ENCODE data around the gene PERM1. TPM values are rescaled to one million over a fixed set of nuclear protein-coding genes. Genes with fewer than 3 reads are reported as not detected.

PERM1 gene
- total and polyA plus RNA-seq, 2 donors (not counting 1 experiment from before 2014, with no cell fraction given): 0.03 to 0.17 TPM

DNA sequence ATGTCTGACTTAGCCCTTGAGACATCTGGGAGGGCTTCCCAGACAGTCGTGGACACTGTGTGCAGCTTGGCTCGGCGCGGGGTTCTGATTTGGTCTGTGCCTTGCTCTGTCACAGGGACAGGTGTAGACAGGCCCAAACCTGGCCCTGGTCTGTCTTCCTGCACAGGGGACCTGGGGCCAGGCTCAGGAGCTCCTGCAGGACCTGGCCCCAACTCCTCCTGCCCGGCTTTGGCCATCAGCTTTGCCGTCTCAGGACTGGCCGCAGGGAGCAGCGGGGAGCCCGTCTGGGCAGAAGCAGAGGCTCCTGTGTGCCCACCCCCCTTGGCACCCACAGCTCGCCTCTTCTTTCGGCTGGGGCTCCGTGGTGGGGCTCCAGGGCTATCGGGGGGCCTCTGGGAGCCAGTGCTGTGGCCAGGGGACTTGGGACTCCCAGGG is 1.7 kb downstream of the PERM1 start:
- H3K4me2 ChIP-seq (ENCODE audit: extremely low read depth, insufficient read depth, low read length): no peak overlapping the region
- TF ChIP-seq, protein P1, sequence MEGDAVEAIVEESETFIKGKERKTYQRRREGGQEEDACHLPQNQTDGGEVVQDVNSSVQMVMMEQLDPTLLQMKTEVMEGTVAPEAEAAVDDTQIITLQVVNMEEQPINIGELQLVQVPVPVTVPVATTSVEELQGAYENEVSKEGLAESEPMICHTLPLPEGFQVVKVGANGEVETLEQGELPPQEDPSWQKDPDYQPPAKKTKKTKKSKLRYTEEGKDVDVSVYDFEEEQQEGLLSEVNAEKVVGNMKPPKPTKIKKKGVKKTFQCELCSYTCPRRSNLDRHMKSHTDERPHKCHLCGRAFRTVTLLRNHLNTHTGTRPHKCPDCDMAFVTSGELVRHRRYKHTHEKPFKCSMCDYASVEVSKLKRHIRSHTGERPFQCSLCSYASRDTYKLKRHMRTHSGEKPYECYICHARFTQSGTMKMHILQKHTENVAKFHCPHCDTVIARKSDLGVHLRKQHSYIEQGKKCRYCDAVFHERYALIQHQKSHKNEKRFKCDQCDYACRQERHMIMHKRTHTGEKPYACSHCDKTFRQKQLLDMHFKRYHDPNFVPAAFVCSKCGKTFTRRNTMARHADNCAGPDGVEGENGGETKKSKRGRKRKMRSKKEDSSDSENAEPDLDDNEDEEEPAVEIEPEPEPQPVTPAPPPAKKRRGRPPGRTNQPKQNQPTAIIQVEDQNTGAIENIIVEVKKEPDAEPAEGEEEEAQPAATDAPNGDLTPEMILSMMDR (conservative IDR thresholded peaks at IDR 0.05 in 1 of 2, IDR thresholded peaks at IDR 0.05 in 1 of 2; ENCODE audit: low read depth in 1 of 2, low read length in 2 of 2): no peak
- no peak for TF ChIP-seq EZH2 (IDR thresholded peaks at IDR 0.05; ENCODE audit: low read length, missing control alignments)
- no peak overlapping the region for H3K9ac ChIP-seq (ENCODE audit: insufficient read depth, low read length)
- H3K9me3 ChIP-seq (ENCODE audit: control insufficient read depth, insufficient read depth, low read depth, low read length): no peaks in the 10 kb centered on the region
- DNase-seq (ENCODE audit: low read depth in 2 of 2): no peak
- H3K27ac ChIP-seq (ENCODE audit: insufficient read depth, low read length): no peak overlapping the region
- no peaks in the 10 kb centered on the region for H3K36me3 ChIP-seq (ENCODE audit: control insufficient read depth, insufficient read depth, low read length)
- no peak overlapping the region for H3K4me3 ChIP-seq (replicated peaks in 1 of 4; ENCODE audit: control extremely low read depth in 1 of 4, insufficient read depth in 1 of 4, low read depth in 3 of 4, low read length in 4 of 4)
- H3K4me1 ChIP-seq (ENCODE audit: control insufficient read depth, extremely low read depth, insufficient read depth, low read length): no peaks in the 10 kb centered on the region
- H2AFZ ChIP-seq (ENCODE audit: low read length): no peak overlapping the region
- H3K79me2 ChIP-seq (ENCODE audit: control insufficient read depth, insufficient read depth, low read length): no peaks in the 10 kb centered on the region
- no peaks in the 10 kb centered on the region for H4K20me1 ChIP-seq (ENCODE audit: control insufficient read depth, extremely low read depth, insufficient read depth, low read length)
- H3K27me3 ChIP-seq (ENCODE audit: control insufficient read depth, insufficient read depth, low read length): peaks cover 4% of the 10 kb centered on the region

DNA sequence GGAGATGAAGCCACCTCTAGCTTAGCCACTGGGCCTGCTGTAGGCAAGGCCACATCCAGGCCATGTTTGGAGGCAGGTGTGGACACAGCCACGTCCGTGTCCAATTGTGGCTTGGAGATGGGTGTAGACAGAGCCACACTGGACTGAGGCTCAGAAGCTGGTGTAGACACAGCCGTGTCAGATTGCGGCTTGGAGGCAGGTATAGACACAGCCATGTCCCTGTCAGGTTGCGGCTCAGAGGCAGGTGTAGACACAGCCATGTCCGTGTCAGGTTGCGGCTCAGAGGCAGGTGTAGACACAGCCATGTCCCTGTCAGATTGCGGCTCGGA is 2.2 kb downstream of the PERM1 start:
- Histone ChIP-seq H4K20me1 (ENCODE audit: control insufficient read depth, extremely low read depth, insufficient read depth, low read length) (no peaks in the 10 kb centered on the region), H3K27me3 (ENCODE audit: control insufficient read depth, insufficient read depth, low read length) (peaks cover 2% of the 10 kb centered on the region), H3K4me3 (replicated peaks in 1 of 4; ENCODE audit: control extremely low read depth in 1 of 4, insufficient read depth in 1 of 4, low read depth in 3 of 4, low read length in 4 of 4) (no peak overlapping the region), H3K9me3 (ENCODE audit: control insufficient read depth, insufficient read depth, low read depth, low read length) (no peaks in the 10 kb centered on the region), H3K36me3 (ENCODE audit: control insufficient read depth, insufficient read depth, low read length) (no peaks in the 10 kb centered on the region), H3K9ac (ENCODE audit: insufficient read depth, low read length) (no peak overlapping the region), H3K79me2 (ENCODE audit: control insufficient read depth, insufficient read depth, low read length) (no peaks in the 10 kb centered on the region), H2AFZ (ENCODE audit: low read length) (no peak overlapping the region), H3K4me2 (ENCODE audit: extremely low read depth, insufficient read depth, low read length) (no peak overlapping the region), H3K4me1 (ENCODE audit: control insufficient read depth, extremely low read depth, insufficient read depth, low read length) (no peaks in the 10 kb centered on the region), H3K27ac (ENCODE audit: insufficient read depth, low read length) (no peak overlapping the region)
- TF ChIP-seq, protein P1 (conservative IDR thresholded peaks at IDR 0.05 in 1 of 2, IDR thresholded peaks at IDR 0.05 in 1 of 2; ENCODE audit: low read depth in 1 of 2, low read length in 2 of 2): no peak
- no peak for TF ChIP-seq EZH2 (IDR thresholded peaks at IDR 0.05; ENCODE audit: low read length, missing control alignments)
- no peak for DNase-seq (ENCODE audit: low read depth in 2 of 2)

DNA sequence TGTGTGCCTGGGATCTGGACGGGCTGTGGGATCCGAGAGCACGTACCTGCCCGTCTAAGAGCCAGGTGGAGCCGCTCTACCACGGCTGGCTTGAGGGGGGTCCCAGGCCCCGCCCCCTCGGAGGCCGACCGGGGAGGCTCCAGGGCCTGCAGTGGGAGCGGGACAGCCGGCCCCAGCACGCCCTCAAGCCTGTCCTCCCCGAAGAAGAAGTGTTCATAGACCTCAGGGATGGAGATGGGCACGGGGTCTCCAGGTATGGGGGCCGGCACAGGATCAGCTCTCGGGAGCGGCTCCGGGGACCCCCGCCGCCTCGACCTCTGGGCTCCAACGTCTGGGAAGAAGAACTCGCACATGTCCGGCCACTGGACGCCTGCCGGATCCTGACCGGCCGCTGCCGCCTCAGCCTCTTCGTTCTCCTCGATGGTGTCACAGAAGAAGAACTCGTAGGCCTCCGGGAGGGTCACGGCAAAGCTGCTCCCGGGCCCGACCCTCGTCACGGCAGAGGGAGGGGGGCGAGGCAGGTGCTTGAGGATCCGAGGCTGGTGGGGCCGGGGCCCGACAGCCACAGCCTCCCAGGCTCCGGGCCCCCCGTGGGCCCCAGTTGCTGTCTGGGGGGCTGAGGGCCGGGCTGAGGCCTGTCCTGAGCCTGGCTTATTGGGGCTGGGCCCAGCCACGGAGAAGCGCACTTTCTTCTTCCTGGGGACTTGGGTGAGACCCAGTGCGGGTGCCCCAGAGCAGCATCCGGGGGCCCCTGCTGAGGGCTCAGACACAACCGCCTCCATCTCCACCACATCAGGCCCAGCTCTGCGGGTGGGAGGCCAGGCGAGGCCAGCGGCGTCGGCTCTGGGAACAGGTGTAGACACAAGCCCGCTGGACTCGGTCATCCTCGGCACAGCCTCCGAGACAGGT is 2.8 kb downstream of the PERM1 start:
- no peak overlapping the region for H3K4me2 ChIP-seq (ENCODE audit: extremely low read depth, insufficient read depth, low read length)
- no peak for DNase-seq (ENCODE audit: low read depth in 2 of 2)
- TF ChIP-seq, protein P1 (conservative IDR thresholded peaks at IDR 0.05 in 1 of 2, IDR thresholded peaks at IDR 0.05 in 1 of 2; ENCODE audit: low read depth in 1 of 2, low read length in 2 of 2): no peak
- TF ChIP-seq EZH2 (IDR thresholded peaks at IDR 0.05; ENCODE audit: low read length, missing control alignments): no peak

More for the DNA sequence above, 2.8 kb downstream of the PERM1 start:
- H3K27ac ChIP-seq (ENCODE audit: insufficient read depth, low read length): no peak overlapping the region
- no peak overlapping the region for H3K4me3 ChIP-seq (replicated peaks in 1 of 4; ENCODE audit: control extremely low read depth in 1 of 4, insufficient read depth in 1 of 4, low read depth in 3 of 4, low read length in 4 of 4)
- no peaks in the 10 kb centered on the region for H3K36me3 ChIP-seq (ENCODE audit: control insufficient read depth, insufficient read depth, low read length)
- H3K9me3 ChIP-seq (ENCODE audit: control insufficient read depth, insufficient read depth, low read depth, low read length): no peaks in the 10 kb centered on the region
- no peaks in the 10 kb centered on the region for H4K20me1 ChIP-seq (ENCODE audit: control insufficient read depth, extremely low read depth, insufficient read depth, low read length)
- no peak overlapping the region for H2AFZ ChIP-seq (ENCODE audit: low read length)
- H3K4me1 ChIP-seq (ENCODE audit: control insufficient read depth, extremely low read depth, insufficient read depth, low read length): no peaks in the 10 kb centered on the region
- peaks cover 2% of the 10 kb centered on the region for H3K27me3 ChIP-seq (ENCODE audit: control insufficient read depth, insufficient read depth, low read length)
- H3K79me2 ChIP-seq (ENCODE audit: control insufficient read depth, insufficient read depth, low read length): no peaks in the 10 kb centered on the region
- no peak overlapping the region for H3K9ac ChIP-seq (ENCODE audit: insufficient read depth, low read length)
